GM23338 (cell line): Measurements from ENCODE around the gene RCC2. TPM values are rescaled to one million over a fixed set of nuclear protein-coding genes. Genes with fewer than 3 reads are reported as not detected.

Experiments
- ATAC-seq: fragments of 200-7000 bp; cut with Tn5 transposase; 3 replicates; pipeline ENCODE4 v1.9.1; 2020
- DNase-seq: peaks from one replicate; pipeline ENCODE4 v3.0.0-alpha.2; 2015; ENCODE audit warnings: low spot score
- H2AFZ ChIP-seq: fragments of 200-600 bp; sonication (generic); 2 replicates; pipeline ENCODE4 v1.8.0; 2016; ENCODE audit warnings: antibody characterized with exemption, mild to moderate bottlenecking, moderate library complexity
- H3F3A ChIP-seq: fragments of 200-600 bp; sonication (generic); replicated peaks from 2 replicates; pipeline ENCODE4 v1.8.0; 2017; ENCODE audit warnings: antibody characterized with exemption, mixed run types, low read depth
- H3K27ac ChIP-seq: fragments of 200-600 bp; sonication (generic); 2 replicates; pipeline ENCODE4 v1.6.1; 2016; ENCODE audit warnings: low read depth
- H3K27me3 ChIP-seq: fragments of 200-600 bp; sonication (generic); 2 replicates; pipeline ENCODE4 v1.8.0; 2016; ENCODE audit warnings: mild to moderate bottlenecking, mixed run types, moderate library complexity; ENCODE audit not compliant: insufficient read depth
- H3K36me3 ChIP-seq: fragments of 200-600 bp; sonication (generic); 2 replicates; pipeline ENCODE4 v1.8.0; 2016; ENCODE audit warnings: mild to moderate bottlenecking; ENCODE audit not compliant: insufficient read depth
- H3K4me1 ChIP-seq: fragments of 200-600 bp; sonication (generic); 2 replicates; pipeline ENCODE4 v1.8.0; 2016; ENCODE audit warnings: mild to moderate bottlenecking, moderate library complexity; ENCODE audit not compliant: insufficient read depth
- H3K4me2 ChIP-seq: fragments of 200-600 bp; sonication (generic); 2 replicates; pipeline ENCODE4 v1.7.1; 2017; ENCODE audit warnings: mixed run types
- H3K4me3 ChIP-seq: fragments of 200-600 bp; sonication (generic); 2 replicates; pipeline ENCODE4 v1.6.1; 2016; ENCODE audit warnings: mixed run types
- H3K79me2 ChIP-seq: fragments of 200-600 bp; sonication (generic); replicated peaks from 2 replicates; pipeline ENCODE4 v1.8.0; 2017; ENCODE audit warnings: mild to moderate bottlenecking; ENCODE audit not compliant: insufficient read depth
- H3K9me2 ChIP-seq: fragments of 200-600 bp; sonication (generic); 2 replicates; pipeline ENCODE4 v1.8.0; 2017; ENCODE audit not compliant: insufficient read depth
- H4K20me1 ChIP-seq: fragments of 200-600 bp; sonication (generic); replicated peaks from 2 replicates; pipeline ENCODE4 v1.8.0; 2017; ENCODE audit warnings: mild to moderate bottlenecking; ENCODE audit not compliant: insufficient read depth
- H3K27ac Mint-ChIP-seq: 2 replicates; pipeline ENCODE4 v1.8.0; 2020; ENCODE audit warnings: inconsistent platforms, mild to moderate bottlenecking, moderate library complexity, mixed read lengths
- H3K27me3 Mint-ChIP-seq: 3 replicates; pipeline ENCODE4 v1.8.0; 2022; ENCODE audit warnings: low read depth, mild to moderate bottlenecking, moderate library complexity, mixed read lengths, inconsistent platforms; ENCODE audit not compliant: insufficient read depth, poor library complexity
- H3K36me3 Mint-ChIP-seq: 3 replicates; pipeline ENCODE4 v1.8.0; 2021; ENCODE audit warnings: low read depth, mild to moderate bottlenecking, inconsistent platforms, moderate library complexity, mixed read lengths
- H3K4me1 Mint-ChIP-seq: 3 replicates; pipeline ENCODE4 v1.8.0; 2020; ENCODE audit warnings: mild to moderate bottlenecking, inconsistent platforms, mixed read lengths
- H3K4me3 Mint-ChIP-seq: 3 replicates; pipeline ENCODE4 v1.8.0; 2021; ENCODE audit warnings: moderate library complexity, mild to moderate bottlenecking, inconsistent platforms, mixed read lengths
- H3K9me3 Mint-ChIP-seq: 3 replicates; pipeline ENCODE4 v1.8.0; 2020; ENCODE audit warnings: moderate library complexity, mild to moderate bottlenecking, inconsistent platforms, mixed read lengths
- CREB1 ChIP-seq: fragments of 250-450 bp; sonication (Bioruptor Pico); IDR thresholded peaks from 2 replicates; pipeline ENCODE4 v1.5.0; 2020; ENCODE audit warnings: low read depth, mild to moderate bottlenecking, moderate library complexity
- CTCF ChIP-seq, 2 experiments: fragments of 200-600 bp in 1 of 2; sonication (generic) in 1 of 2; conservative IDR thresholded peaks; 2 replicates each; pipeline versions ENCODE4 v1.5.1 to v1.6.1; 2016 to 2017; ENCODE audit warnings: antibody characterized with exemption in 2 of 2, low read depth in 2 of 2, mild to moderate bottlenecking in 2 of 2, moderate library complexity in 1 of 2
- ETS1 ChIP-seq: IDR thresholded peaks from 2 replicates; pipeline ENCODE4 v1.6.1; 2016; ENCODE audit warnings: antibody characterized with exemption
- EZH2 ChIP-seq: fragments of 200-600 bp; sonication (generic); IDR thresholded peaks from one replicate; pipeline ENCODE4 v1.8.0; 2017; ENCODE audit warnings: antibody characterized with exemption, mild to moderate bottlenecking, low read depth; ENCODE audit not compliant: unreplicated experiment
- EZH2phosphoT487 ChIP-seq: fragments of 200-600 bp; sonication (generic); IDR thresholded peaks from one replicate; pipeline ENCODE4 v1.8.1; 2018; ENCODE audit warnings: antibody characterized with exemption; ENCODE audit not compliant: unreplicated experiment
- NANOG ChIP-seq: IDR thresholded peaks from 2 replicates; pipeline ENCODE4 v1.6.1; 2016; ENCODE audit warnings: antibody characterized with exemption, borderline replicate concordance
- POLR2AphosphoS5 ChIP-seq: IDR thresholded peaks from 2 replicates; pipeline ENCODE4 v1.6.1; 2016; ENCODE audit warnings: antibody characterized with exemption, low read depth
- REST ChIP-seq: IDR thresholded peaks from one replicate; pipeline ENCODE4 v1.6.1; 2018; ENCODE audit warnings: antibody characterized with exemption; ENCODE audit not compliant: unreplicated experiment
- STAT1 ChIP-seq: IDR thresholded peaks from one replicate; pipeline ENCODE4 v1.6.1; 2016; ENCODE audit warnings: antibody characterized with exemption; ENCODE audit not compliant: unreplicated experiment
- ZNF114 ChIP-seq: fragments of 250-450 bp; sonication (Bioruptor Pico); IDR thresholded peaks from 2 replicates; pipeline ENCODE4 v1.5.0; 2020; ENCODE audit warnings: mild to moderate bottlenecking, moderate library complexity
- ZNF331 ChIP-seq: fragments of 250-450 bp; sonication (Bioruptor Pico); IDR thresholded peaks from 2 replicates; pipeline ENCODE4 v1.5.0; 2020; ENCODE audit warnings: low read depth, mild to moderate bottlenecking, moderate library complexity
- polyA plus RNA-seq: library from polyadenylated mRNA; unstranded; fragments of >200 nt; fragmentation: Nextera tagmentation; extraction: Ambion mirVana; gene quantifications from 2 replicates; pipeline ENCODE4 v1.2.1, GENCODE V29; 2016
- total RNA-seq: library from RNA; depleted of rRNA; stranded (reverse); fragments of >200 nt; shearing (Covaris generic); gene quantifications from 2 replicates; pipeline ENCODE4 v1.2.3, GENCODE V29; 2014

Gene RCC2
- total and polyA plus RNA-seq, 2 experiments from 2014 or later: 97.1 to 386 TPM

GRCh38 chr1:17381161-17381560, 58.3 kb downstream of the RCC2 start:
- Histone ChIP-seq H3K4me3 (no peak overlapping the region), H3K79me2 (no peaks in the 10 kb centered on the region), H3K27ac (no peak overlapping the region), H2AFZ (no peak overlapping the region), H3F3A (no peaks in the 10 kb centered on the region), H3K4me2 (no peak overlapping the region), H4K20me1 (no peaks in the 10 kb centered on the region), H3K4me1 (peaks cover 13% of the 10 kb centered on the region), H3K36me3 (no peaks in the 10 kb centered on the region), H3K9me2 (no peaks in the 10 kb centered on the region), H3K27me3 (no peaks in the 10 kb centered on the region)
- Mint-ChIP-seq H3K27ac (no peak overlapping the region), H3K4me1 (peaks cover 25% of the 10 kb centered on the region), H3K4me3 (no peak overlapping the region), H3K27me3 (peaks cover 14% of the 10 kb centered on the region), H3K36me3 (no peaks in the 10 kb centered on the region), H3K9me3 (no peaks in the 10 kb centered on the region)
- ATAC-seq: no peak
- no peak for DNase-seq
- TF ChIP-seq ZNF114 (no peak), POLR2AphosphoS5 (no peak), ETS1 (no peak), CTCF (conservative IDR thresholded peaks at IDR 0.05; ENCODE audit: low read depth in 2 of 2) (no peak), STAT1 (no peak), REST (no peak)

- no peaks in the 10 kb centered on the region for H3K36me3 ChIP-seq
- H3K27ac ChIP-seq: no peak overlapping the region
- H3F3A ChIP-seq: no peaks in the 10 kb centered on the region
- H4K20me1 ChIP-seq: no peaks in the 10 kb centered on the region
- H2AFZ ChIP-seq: peak overlapping the region; percentile 5
- H3K4me3 ChIP-seq: no peak overlapping the region; the same call in 1 of the 2 replicates
- ATAC-seq (peak; percentile 84), DNase-seq (peak; percentile 78)
- Mint-ChIP-seq H3K36me3 (no peaks in the 10 kb centered on the region), H3K9me3 (no peaks in the 10 kb centered on the region), H3K27ac (no peak overlapping the region), H3K4me3 (peak overlapping the region; percentile 29), H3K27me3 (peaks cover 20% of the 10 kb centered on the region), H3K4me1 (peaks cover 30% of the 10 kb centered on the region)
- H3K27me3 ChIP-seq: no peaks in the 10 kb centered on the region
- peak overlapping the region; percentile 48; the same call in 1 of the 2 replicates for H3K4me2 ChIP-seq
- H3K9me2 ChIP-seq: peaks cover 5% of the 10 kb centered on the region; the same call in 1 of the 2 replicates
- H3K79me2 ChIP-seq: no peaks in the 10 kb centered on the region
- peaks cover 13% of the 10 kb centered on the region for H3K4me1 ChIP-seq
- TF ChIP-seq CREB1 (CRISPR knock-in tag): no peak
- TF ChIP-seq NANOG: no peak
- no peak for TF ChIP-seq ETS1
- no peak for TF ChIP-seq EZH2
- no peak for TF ChIP-seq ZNF331 (CRISPR knock-in tag)
- no peak for TF ChIP-seq EZH2phosphoT487
- TF ChIP-seq ZNF114: no peak
These were observed 62.0 kb downstream of the RCC2 start for GRCh38 chr1:17377325-17377953.
